AG04449 (cell line): ENCODE data around the gene SIAH3.
A peak's percentile ranks its signal among the peaks of the same experiment; 100 is the strongest.

Experiments
- CTCF ChIA-PET: fragments of 350-600 bp; formaldehyde crosslinking; extraction: SDS; loops from one replicate; lab custom pipeline; 2021; ENCODE audit warnings: antibody characterized with exemption; lab: Yijun Ruan, JAX
- POLR2A ChIA-PET: fragments of 400-600, 350-600 bp; formaldehyde crosslinking; extraction: SDS; loops from one replicate; lab custom pipeline; 2020; ENCODE audit warnings: antibody characterized with exemption, inconsistent platforms; lab: Yijun Ruan, JAX
- DNase-seq: peaks from one replicate; pipeline ENCODE4 v3.0.0-alpha.2; 2010; ENCODE audit warnings: low read depth, low spot score
- H3K4me3 ChIP-seq: 2 replicates; pipeline ENCODE4 v1.5.1; 2011; ENCODE audit warnings: low read depth, mild to moderate bottlenecking, control low read depth, low read length
- TF ChIP-seq, protein P1 (sequence below): IDR thresholded peaks from one replicate; pipeline ENCODE4 v1.5.1; 2011; ENCODE audit warnings: mild to moderate bottlenecking, moderate library complexity, low read length, control low read depth, inconsistent platforms; ENCODE audit not compliant: insufficient read depth; ENCODE audit errors: missing control alignments

Gene SIAH3

DNA sequence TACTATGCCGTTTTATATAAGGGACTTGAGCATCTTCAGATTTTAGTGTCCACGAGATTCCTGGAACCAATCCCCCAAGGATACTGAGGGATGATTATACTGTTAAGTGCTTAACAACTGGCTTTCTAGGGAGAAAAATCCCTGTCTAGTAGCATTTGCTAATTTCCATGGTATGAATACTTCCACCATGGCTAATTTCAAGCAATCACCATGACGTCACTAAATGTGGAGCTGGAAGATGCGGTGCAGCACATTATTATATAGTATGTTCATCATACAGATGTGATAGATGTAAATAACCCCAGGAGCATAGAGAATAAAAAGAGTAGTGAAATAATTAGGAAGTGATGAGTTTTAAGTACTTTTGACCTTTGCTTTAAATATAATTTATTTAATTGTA, 72.7 kb downstream of the SIAH3 start:
- ChIA-PET POLR2A (no interaction called here), CTCF (no interaction called here)
- TF ChIP-seq, protein P1, sequence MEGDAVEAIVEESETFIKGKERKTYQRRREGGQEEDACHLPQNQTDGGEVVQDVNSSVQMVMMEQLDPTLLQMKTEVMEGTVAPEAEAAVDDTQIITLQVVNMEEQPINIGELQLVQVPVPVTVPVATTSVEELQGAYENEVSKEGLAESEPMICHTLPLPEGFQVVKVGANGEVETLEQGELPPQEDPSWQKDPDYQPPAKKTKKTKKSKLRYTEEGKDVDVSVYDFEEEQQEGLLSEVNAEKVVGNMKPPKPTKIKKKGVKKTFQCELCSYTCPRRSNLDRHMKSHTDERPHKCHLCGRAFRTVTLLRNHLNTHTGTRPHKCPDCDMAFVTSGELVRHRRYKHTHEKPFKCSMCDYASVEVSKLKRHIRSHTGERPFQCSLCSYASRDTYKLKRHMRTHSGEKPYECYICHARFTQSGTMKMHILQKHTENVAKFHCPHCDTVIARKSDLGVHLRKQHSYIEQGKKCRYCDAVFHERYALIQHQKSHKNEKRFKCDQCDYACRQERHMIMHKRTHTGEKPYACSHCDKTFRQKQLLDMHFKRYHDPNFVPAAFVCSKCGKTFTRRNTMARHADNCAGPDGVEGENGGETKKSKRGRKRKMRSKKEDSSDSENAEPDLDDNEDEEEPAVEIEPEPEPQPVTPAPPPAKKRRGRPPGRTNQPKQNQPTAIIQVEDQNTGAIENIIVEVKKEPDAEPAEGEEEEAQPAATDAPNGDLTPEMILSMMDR, result no peak
- DNase-seq, result no peak
- no peak overlapping the region for H3K4me3 ChIP-seq

DNA sequence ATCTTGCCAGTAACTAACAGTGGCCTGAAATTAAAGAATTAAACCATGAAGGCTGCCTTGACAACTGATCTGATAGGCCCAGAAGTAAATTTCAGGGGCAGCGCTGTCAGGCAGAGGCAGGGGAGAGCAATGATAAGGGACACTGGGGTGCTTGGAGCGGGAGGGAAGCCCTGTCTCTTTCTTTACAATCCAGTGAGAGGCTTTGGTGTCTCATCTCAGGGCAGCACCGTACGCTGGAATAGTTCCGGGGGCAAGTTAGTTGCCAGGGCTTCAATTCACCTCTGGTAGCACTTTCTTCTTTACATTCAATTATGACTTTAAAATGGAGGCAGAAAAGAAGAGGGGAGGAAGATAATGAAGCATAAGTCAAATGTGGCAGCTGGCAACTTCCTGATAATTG, 74.8 kb downstream of the SIAH3 start:
- ChIA-PET CTCF (no interaction called here), POLR2A (no interaction called here)
- TF ChIP-seq, protein P1, result no peak
- DNase-seq, result no peak
- no peak overlapping the region for H3K4me3 ChIP-seq

DNA sequence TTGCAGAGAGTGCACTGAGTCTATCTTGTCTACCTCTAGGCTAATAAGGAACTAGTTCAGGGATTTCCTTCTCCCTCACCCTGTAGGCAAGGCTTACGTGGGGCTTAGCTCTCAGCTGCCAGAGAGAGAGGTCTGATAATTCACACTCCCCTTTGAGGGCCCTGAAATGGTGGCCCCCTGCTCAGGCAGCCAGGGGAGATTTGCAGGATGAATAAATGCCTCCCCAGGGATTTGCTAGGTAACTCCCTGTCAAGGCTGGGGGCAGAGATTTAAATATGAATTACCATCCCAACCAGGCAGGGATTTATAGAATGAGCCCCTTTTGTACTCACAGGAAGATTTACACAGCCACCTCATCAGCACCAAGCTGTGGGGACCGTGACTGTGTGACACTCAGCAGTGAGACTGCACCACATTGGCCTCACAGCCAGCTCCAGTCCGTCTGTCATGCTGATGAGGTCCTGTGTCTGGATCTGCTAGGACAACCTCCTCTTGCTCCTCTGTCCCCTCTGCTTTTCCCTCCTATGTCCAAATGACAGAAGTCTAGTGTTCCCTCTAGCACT, 76.1 kb downstream of the SIAH3 start:
- POLR2A ChIA-PET, result no interaction called here
- TF ChIP-seq, protein P1, result no peak
- CTCF ChIA-PET, result no interaction called here
- DNase-seq, result no peak
- H3K4me3 ChIP-seq, result no peak overlapping the region

DNA sequence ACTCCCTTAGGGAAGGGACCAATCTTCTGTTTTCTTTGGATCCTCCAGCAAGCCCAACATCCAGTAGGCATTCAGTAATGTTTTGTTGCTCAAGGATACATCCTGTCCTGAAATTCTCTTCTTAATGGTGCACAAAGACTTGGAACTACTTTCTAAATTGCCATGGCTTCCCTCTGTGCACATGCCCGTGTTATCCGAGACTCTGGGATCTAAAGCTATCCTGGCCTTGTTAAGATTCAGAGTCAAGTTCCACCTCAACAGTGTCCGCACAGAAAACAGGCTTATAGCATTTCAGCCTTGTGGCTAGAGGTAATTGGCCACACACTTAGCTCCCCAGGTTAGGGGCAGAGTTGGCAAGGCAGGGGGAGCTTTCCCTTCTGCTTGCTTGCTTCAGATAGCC, 77.6 kb downstream of the SIAH3 start:
- H3K4me3 ChIP-seq, result no peak overlapping the region
- no peak for DNase-seq
- TF ChIP-seq, protein P1, result no peak
- CTCF ChIA-PET, result interaction anchor here (1.0 kb wide), 1 partner anchor 262 kb away, joined by 3 read pairs; no protein-coding TSS in a partner anchor
- POLR2A ChIA-PET, result no interaction called here

DNA sequence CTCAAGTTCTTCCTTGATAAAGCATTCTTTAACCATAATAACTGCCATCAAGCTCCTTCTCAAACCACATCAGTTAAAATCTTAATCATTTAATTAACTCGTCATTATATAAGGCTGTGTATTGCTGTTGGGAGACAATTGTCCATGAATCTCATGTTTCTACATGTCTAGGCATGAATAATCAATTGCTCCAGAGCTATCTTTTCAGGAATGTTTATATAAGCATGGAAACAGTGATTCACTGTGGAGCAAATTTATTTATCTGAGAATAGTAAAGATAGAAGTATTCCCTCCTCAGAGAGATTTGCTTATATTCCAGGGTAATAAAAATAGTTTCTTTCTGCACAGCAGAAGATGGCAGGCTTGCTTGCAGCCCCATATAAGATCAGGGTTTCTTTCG, 78.3 kb downstream of the SIAH3 start:
- H3K4me3 ChIP-seq, result no peak overlapping the region
- DNase-seq, result peak; percentile 36
- ChIA-PET POLR2A (no interaction called here), CTCF (no interaction called here)
- TF ChIP-seq, protein P1, result no peak

DNA sequence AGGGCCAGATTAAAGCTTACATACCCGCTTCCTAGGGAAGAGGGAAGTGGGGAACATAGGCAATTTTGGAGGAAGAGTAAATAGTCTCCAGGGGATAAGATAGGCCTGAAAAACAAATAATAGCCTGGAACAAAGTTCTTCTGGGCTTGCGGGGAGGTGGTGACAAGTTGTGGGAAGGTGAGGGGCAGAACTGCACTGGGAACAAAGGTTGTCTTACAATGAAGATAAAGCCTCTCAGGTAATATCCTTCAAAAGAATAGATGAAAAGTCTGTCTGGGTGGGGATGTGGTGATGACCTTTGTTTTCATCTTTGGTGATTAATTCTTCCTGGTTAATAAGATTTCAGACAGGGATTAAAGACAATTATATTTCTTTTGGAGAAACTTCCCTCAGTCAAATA, 80.7 kb downstream of the SIAH3 start:
- TF ChIP-seq, protein P1, result no peak
- POLR2A ChIA-PET, result no interaction called here
- CTCF ChIA-PET, result no interaction called here
- H3K4me3 ChIP-seq, result no peak overlapping the region
- no peak for DNase-seq
